A549 (cell line): Measurements from ENCODE around the gene COL7A1. TPM values are rescaled to one million over a fixed set of nuclear protein-coding genes. Genes with fewer than 3 reads are reported as not detected.

Source experiments
- ATAC-seq, 2 experiments: fragments of 200-7000 bp in 1 of 2; fragments of >200 bp in 1 of 2; cut with Nextera tagmentation in 1 of 2; cut with Tn5 transposase in 1 of 2; 3 replicates each; pipeline versions ENCODE4 v1.8.0 to v1.9.1; 2018 to 2020; ENCODE audit warnings: mild to moderate bottlenecking in 1 of 2, moderate library complexity in 1 of 2
- CTCF ChIA-PET: fragments of 300-600 bp; sonication (Branson Sonifier 250); formaldehyde crosslinking; extraction: SDS; loops from one replicate; lab custom pipeline; 2021; ENCODE audit warnings: antibody characterized with exemption, inconsistent platforms; lab: Yijun Ruan, JAX
- POLR2A ChIA-PET: fragments of 350-600 bp; formaldehyde crosslinking; extraction: SDS; loops from one replicate; lab custom pipeline; 2021; ENCODE audit warnings: antibody characterized with exemption, inconsistent platforms; lab: Yijun Ruan, JAX
- DNase-seq, 2 experiments: peaks; one replicate each; pipeline versions ENCODE4 v3.0.0 to v3.0.0-alpha.2; 2011 to 2016; ENCODE audit warnings: low read depth in 1 of 2, low spot score in 1 of 2
- FAIRE-seq: peaks from 2 replicates; lab custom pipeline; 2011; peaks lifted over from hg19 to GRCh38; lab: Jason Lieb, UNC
- H3K27ac ChIP-seq, 2 experiments: fragments of >200 bp; sonication (Bioruptor Twin); formaldehyde crosslinking; 3 replicates each; pipeline ENCODE4 v1.5.1; 2016 to 2017
- H3K4me1 ChIP-seq: fragments of >200 bp; sonication (Bioruptor Twin); formaldehyde crosslinking; 3 replicates; pipeline ENCODE4 v1.6.1; 2016
- H3K4me2 ChIP-seq: fragments of >200 bp; sonication (Bioruptor Twin); formaldehyde crosslinking; 3 replicates; pipeline ENCODE4 v1.6.1; 2016
- H3K4me3 ChIP-seq: fragments of >200 bp; sonication (Bioruptor Twin); formaldehyde crosslinking; 3 replicates; pipeline ENCODE4 v1.5.1; 2016
- H3K9me3 ChIP-seq: fragments of >200 bp; sonication (Bioruptor Twin); formaldehyde crosslinking; 3 replicates; pipeline ENCODE4 v1.6.1; 2016
- BCL3 ChIP-seq: fragments of >200 bp; sonication (Bioruptor Twin); formaldehyde crosslinking; IDR thresholded peaks from 3 replicates; pipeline ENCODE4 v1.6.1; 2016
- CBX2 ChIP-seq: fragments of 200-600 bp; sonication (generic); IDR thresholded peaks from 2 replicates; pipeline ENCODE4 v1.6.1; 2016; ENCODE audit warnings: low read depth, mild to moderate bottlenecking, borderline replicate concordance
- CEBPB ChIP-seq, 2 experiments: fragments of >200 bp in 1 of 2; sonication (Bioruptor Twin) in 1 of 2; formaldehyde crosslinking in 1 of 2; IDR thresholded peaks; 2 replicates each; pipeline ENCODE4 v1.6.1; 2012 to 2016
- CHD2 ChIP-seq: fragments of 150-350 bp; IDR thresholded peaks from 2 replicates; pipeline ENCODE4 v1.6.1; 2014; ENCODE audit warnings: low read length; ENCODE audit not compliant: partially characterized antibody
- FOSL2 ChIP-seq, 2 experiments: fragments of 450-650 bp in 1 of 2; fragments of >200 bp in 1 of 2; sonication (Bioruptor Twin) in 1 of 2; formaldehyde crosslinking; IDR thresholded peaks; 2 replicates each; pipeline versions ENCODE4 v1.5.0 to v1.6.1; 2016 to 2020; ENCODE audit warnings: mild to moderate bottlenecking in 1 of 2, moderate library complexity in 1 of 2
- HMGXB4 ChIP-seq: fragments of 250-450 bp; sonication (Bioruptor Pico); IDR thresholded peaks from 2 replicates; pipeline ENCODE4 v1.5.0; 2021; ENCODE audit warnings: mild to moderate bottlenecking, moderate library complexity, borderline replicate concordance
- MAX ChIP-seq: IDR thresholded peaks from 2 replicates; pipeline ENCODE4 v1.6.1; 2012
- NFE2L2 ChIP-seq: fragments of 150-350 bp; conservative IDR thresholded peaks from 2 replicates; pipeline ENCODE4 v1.6.1; 2014; ENCODE audit warnings: low read length
- PHF8 ChIP-seq: fragments of 200-600 bp; sonication (generic); IDR thresholded peaks from 2 replicates; pipeline ENCODE4 v1.6.1; 2016; ENCODE audit warnings: low read depth, mild to moderate bottlenecking, antibody characterized with exemption, moderate library complexity, borderline replicate concordance
- POLR2A ChIP-seq: IDR thresholded peaks from 2 replicates; pipeline ENCODE4 v1.6.1; 2012; ENCODE audit warnings: mild to moderate bottlenecking, low read length
- POLR2AphosphoS2 ChIP-seq: conservative IDR thresholded peaks from 2 replicates; pipeline ENCODE4 v1.6.1; 2012; ENCODE audit warnings: low read length, improper control_type of control experiment, inconsistent platforms
- ZNF302 ChIP-seq: fragments of 250-450 bp; sonication (Bioruptor Pico); IDR thresholded peaks from 2 replicates; pipeline ENCODE4 v1.9.0; 2021; ENCODE audit warnings: inconsistent platforms, mild to moderate bottlenecking, moderate library complexity
- WGBS: methylation state at CpG from one replicate; pipeline ENCODE4 v1.1.6; 2017; ENCODE audit errors: missing lambda C conversion rate; 5-methylcytosine and 5-hydroxymethylcytosine counted together
- polyA plus RNA-seq, 4 experiments: library from polyadenylated mRNA; depleted of rRNA in 3 of 4; stranded (reverse); fragments of >200 nt; fragmentation: RNase III in 1 of 4; extraction: RNeasy Plus Mini Kit Qiagen cat#74134 plus additional on column Dnase treatment in 1 of 4; gene quantifications; 2 replicates in 3 of 4; 3 replicates in 1 of 4; pipeline ENCODE4 v1.2.3, GENCODE V29; 2011 to 2017

Gene COL7A1
- polyA plus RNA-seq, 2 of the 4 experiments (the other 2 are of a cell fraction): 36.5 to 240 TPM

DNA sequence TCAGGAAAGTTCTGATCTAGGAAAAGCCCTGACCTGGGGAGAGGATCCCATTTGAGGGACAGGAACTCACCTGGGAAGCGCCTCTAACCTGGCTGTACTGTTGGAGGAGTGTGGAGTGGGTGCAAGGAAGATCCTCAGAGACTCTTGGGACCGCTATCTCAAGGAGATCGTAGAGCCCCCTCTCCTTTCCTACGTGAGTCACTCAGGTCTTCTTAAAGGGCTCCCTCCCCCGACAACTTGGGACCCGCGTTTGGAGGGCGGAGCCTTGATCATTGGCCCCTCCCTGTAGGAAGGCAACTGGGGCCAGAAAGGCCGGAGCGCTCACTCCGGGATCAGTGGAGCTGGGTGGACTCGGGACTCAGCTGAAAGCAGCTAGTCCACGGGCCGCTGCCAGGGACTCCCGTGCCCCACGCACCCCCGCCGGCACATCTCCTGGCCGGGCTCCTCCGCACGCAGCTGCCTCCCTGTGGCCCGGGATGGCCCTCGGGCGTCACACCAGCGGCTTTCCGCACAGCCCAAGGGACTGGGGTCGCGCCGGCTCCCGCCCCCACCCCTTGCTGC is 39.6 kb upstream of the COL7A1 start:
- H3K4me3 ChIP-seq: peak overlapping the region; percentile 82
- FAIRE-seq (no peak), ATAC-seq (peak; percentile 41 to 71), DNase-seq (peak; percentile 41 to 65)
- H3K4me1 ChIP-seq: peaks cover 16% of the 10 kb centered on the region
- no peaks in the 10 kb centered on the region for H3K9me3 ChIP-seq
- WGBS: 100% methylated on average over 1 of the region's 30 CpGs
- H3K4me2 ChIP-seq: peak overlapping the region; percentile 81
- TF ChIP-seq BCL3 (0 out of 3 replicates have a peak, but pooled peaks have one; percentile 14), ZNF302 (CRISPR knock-in tag) (no peak), POLR2A (peak; percentile 13; the same call in 1 of the 2 replicates), PHF8 (peak; percentile 34; the same call in 1 of the 2 replicates)
- ChIA-PET POLR2A (interaction anchor here (1.2 to 2.1 kb wide), 2 partner anchors 28 to 161 kb away, joined by 3 to 9 read pairs; partner anchors contain the start of gene CELSR3), CTCF (interaction anchor here (0.5 to 4.3 kb wide), 26 partner anchors 8 to 176 kb away, joined by 3 to 46 read pairs (median 4); partner anchors contain the start of genes CELSR3, COL7A1, TMEM89 and UCN2)
- peak overlapping the region; percentile 79 to 97 for H3K27ac ChIP-seq

GRCh38 chr3:48633743-48634142 is 38.6 kb upstream of the COL7A1 start:
- Histone ChIP-seq H3K9me3 (no peaks in the 10 kb centered on the region), H3K27ac (peak overlapping the region in 1 of 2 experiments; percentile 97; a peak in 1 of 6 replicates), H3K4me2 (peak overlapping the region; percentile 81), H3K4me1 (peaks cover 16% of the 10 kb centered on the region)
- FAIRE-seq: no peak
- no peak for ATAC-seq
- WGBS: 90% methylated on average over 2 of the region's 2 CpGs
- DNase-seq: no peak
- ChIA-PET CTCF (interaction anchor here (1.0 to 4.3 kb wide), 8 partner anchors 11 to 75 kb away, joined by 3 to 46 read pairs (median 4); partner anchors contain the start of genes COL7A1 and TMEM89), POLR2A (interaction anchor here (2.1 kb wide), 1 partner anchor 29 kb away, joined by 9 read pairs; the partner anchor contains the start of gene CELSR3)
- TF ChIP-seq CBX2: no peak
- no peak for TF ChIP-seq CEBPB (IDR thresholded peaks at IDR 0.05)
- TF ChIP-seq HMGXB4 (CRISPR knock-in tag): no peak
- no peak for TF ChIP-seq POLR2AphosphoS2
- no peak for TF ChIP-seq CHD2
- TF ChIP-seq, all 56 proteins: peak for 0
- no peak overlapping the region for H3K4me3 ChIP-seq

- Histone ChIP-seq H3K4me2 (no peak overlapping the region), H3K9me3 (no peaks in the 10 kb centered on the region), H3K4me1 (peaks cover 16% of the 10 kb centered on the region), H3K4me3 (no peak overlapping the region), H3K27ac (no peak overlapping the region)
- FAIRE-seq (no peak), DNase-seq (no peak), ATAC-seq (no peak)
- 94% methylated on average over 8 of the region's 15 CpGs for WGBS
- ChIA-PET POLR2A (no interaction called here), CTCF (interaction anchor here (1.0 to 4.3 kb wide), 6 partner anchors 12 to 75 kb away, joined by 3 to 46 read pairs (median 10); partner anchors contain the start of genes COL7A1 and TMEM89)
- TF ChIP-seq NFE2L2: no peak
- TF ChIP-seq CEBPB (IDR thresholded peaks at IDR 0.05): no peak
- TF ChIP-seq MAX: no peak
- TF ChIP-seq FOSL2 (IDR thresholded peaks at IDR 0.05): no peak
- TF ChIP-seq FOSL2 (CRISPR knock-in tag; IDR thresholded peaks at IDR 0.05): no peak
These were observed 38.1 kb upstream of the COL7A1 start for GRCh38 chr3:48633256-48633655.
